GM19467 (cell line): ENCODE results near the gene HIC2.
"Not testable (repeated sequence)": the region's sequence is repeated elsewhere in the genome, so short reads cannot be mapped to it uniquely, and the experiment has no call there.

Experiments
- ATAC-seq: cut with Tn5 transposase; IDR thresholded peaks from one replicate; pipeline ENCODE4 v1.9.1; 2021; ENCODE audit warnings: mild to moderate bottlenecking, moderate library complexity; ENCODE audit not compliant: unreplicated experiment

The HIC2 gene

GRCh38 chr22:21434378-21435233 is 17.4 kb downstream of the HIC2 start:
- not testable (repeated sequence) for ATAC-seq

- ATAC-seq = not testable (repeated sequence)
These were observed 19.0 kb downstream of the HIC2 start for GRCh38 chr22:21435998-21436810.

DNA sequence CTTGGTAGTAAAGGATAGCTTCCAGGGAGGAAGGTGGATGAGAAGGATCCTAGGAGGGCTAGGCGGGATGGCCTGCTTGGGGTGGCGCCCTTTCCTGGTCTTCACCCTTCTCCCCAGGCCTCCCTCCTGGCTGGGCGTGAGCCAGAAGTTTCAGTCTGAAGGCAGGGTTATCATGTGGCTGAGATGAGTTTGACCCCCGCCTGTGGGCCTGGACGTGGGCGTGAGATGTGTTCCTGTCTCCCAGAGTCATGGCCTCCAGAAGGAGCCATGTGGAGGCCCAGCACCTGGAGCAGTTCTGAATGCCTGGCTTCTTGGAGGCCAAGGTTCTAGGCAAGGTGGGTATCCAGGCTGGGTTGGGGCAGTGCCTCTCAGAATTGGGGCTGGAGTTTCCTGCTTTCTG is 20.8 kb downstream of the HIC2 start:
- not testable (repeated sequence) for ATAC-seq

DNA sequence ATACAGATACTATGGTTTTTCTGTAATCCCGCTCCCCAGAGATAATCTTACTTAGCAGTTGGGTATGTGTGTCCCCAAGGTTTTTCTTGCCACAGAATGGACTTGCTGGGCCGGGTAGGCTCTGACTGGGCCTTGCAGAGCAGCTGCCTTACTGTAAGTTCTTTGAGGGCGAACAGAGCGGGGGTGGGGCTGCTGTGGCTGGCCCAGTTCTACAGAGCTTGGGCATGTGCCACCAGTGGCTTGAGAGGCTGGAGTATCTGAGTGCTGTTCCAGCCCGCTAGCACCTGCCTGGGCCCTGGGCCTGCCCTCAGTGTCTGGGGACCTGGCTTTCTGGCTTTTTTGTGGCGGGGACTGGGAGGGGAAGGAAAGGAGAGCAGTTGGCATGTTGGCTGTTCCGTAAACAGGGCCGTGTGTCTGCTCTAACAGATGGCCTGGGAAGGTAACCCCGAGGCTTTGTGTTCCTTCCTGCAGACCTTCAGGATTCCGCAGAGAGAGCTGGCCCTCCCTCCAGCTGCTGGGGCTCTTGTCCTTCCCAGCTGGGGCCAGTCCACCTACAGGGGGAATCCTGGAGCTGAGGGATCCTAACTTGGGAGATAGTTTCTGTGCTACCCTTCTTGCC is 23.0 kb downstream of the HIC2 start:
- not testable (repeated sequence) for ATAC-seq

DNA sequence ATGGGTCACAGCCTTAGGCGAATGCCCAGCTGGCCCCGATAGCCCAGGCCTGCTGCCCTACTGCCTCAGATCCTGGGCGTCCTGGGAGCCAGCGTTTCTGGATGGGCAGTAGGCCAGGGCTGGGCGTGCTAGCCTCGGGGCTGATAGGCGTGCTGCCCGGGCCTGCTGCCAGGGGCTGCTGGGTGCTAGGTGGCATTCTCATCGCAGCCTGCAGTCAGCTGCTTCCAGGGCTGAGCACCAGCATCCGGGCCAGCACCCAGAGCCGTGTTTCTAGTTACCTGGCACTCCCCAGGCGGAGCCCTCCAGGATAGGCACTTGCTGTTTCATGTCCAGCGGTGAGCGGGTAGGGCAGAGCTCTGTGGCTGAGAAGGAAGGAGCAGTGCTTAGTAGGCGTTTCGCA is 23.5 kb downstream of the HIC2 start:
- ATAC-seq = not testable (repeated sequence)

GRCh38 chr22:21441170-21441569 is 24.0 kb downstream of the HIC2 start:
- ATAC-seq = not testable (repeated sequence)

DNA sequence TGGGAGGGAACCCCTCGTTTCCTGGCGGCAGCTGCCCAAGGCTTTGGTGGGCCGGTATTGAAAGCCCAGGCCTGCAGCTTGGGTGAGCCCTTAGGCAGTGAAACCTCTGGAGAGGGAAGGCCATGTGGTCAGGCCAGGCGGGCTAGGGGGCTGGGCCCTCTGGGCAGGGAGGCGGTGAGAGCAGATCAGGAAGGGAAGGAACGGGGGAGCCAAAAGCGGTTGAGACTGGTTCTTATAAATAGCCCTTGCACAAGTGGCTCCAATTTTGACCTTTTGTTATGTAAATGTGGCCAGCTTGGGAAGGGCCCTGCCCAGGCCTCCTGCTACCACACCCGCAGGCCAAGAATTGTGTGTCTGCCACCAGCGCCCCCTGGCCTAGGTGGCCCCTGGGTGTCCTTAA is 25.0 kb downstream of the HIC2 start:
- not testable (repeated sequence) for ATAC-seq

- ATAC-seq = not testable (repeated sequence)
These were observed 25.5 kb downstream of the HIC2 start for GRCh38 chr22:21442646-21443045.

DNA sequence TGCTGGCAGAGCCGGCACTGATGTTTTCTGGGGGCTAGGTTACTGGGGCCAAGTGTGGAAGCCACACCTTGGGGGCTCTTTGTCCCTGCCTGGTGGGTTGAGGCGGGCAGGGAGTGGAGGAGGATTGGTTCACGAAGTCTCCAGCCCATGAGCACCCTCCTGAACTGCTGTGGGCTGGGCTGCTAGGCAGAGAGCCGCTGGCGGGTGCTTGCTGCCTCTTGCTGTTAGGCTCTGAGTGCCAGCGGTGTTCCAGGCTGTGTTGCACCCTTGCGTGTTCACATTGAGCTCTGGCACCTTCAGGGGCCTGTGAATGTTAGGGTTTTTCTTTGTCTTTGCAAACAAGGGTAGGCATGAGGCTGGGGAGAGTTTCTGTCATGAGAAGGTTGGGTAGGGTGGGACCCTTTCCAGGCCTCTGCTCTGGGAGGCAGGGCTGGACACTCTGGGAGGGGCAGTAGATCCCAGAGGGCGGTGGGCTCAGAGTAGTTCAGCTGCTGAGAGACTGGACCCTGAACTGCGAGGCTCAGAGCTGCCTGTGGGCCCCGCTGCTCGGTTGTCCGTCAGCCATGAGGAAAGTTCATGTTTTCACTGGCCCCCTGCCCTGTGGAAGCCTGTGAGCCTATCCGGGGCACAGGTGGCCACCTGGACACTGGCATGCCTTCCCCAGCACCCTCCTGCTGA is 26.0 kb downstream of the HIC2 start:
- no peak for ATAC-seq

- ATAC-seq = no peak
These were observed 26.7 kb downstream of the HIC2 start for GRCh38 chr22:21443735-21444421.

DNA sequence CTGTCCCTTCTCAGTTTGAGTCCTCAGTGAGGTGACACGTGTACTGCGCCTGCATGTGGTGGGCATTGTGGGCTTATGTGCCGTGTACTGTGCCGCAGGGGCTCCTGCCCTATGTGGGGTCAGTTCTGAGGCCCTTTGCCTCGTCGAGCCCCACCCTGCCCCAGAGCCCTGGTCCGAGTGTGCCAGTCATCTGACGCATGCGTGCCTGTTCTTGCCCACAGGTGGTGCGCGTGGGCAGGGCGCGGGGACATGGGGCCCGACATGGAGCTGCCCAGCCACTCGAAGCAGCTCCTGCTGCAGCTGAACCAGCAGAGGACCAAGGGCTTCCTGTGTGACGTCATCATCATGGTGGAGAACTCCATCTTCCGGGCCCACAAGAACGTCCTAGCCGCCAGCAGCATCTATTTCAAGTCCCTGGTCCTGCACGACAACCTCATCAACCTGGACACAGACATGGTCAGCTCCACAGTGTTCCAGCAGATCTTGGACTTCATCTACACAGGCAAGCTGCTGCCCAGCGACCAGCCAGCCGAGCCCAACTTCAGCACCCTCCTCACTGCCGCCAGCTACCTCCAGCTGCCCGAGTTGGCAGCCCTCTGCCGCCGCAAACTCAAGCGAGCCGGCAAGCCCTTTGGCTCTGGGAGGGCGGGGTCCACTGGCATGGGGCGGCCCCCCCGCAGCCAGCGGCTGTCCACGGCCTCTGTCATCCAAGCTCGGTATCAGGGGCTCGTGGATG is 27.7 kb downstream of the HIC2 start:
- no peak for ATAC-seq

DNA sequence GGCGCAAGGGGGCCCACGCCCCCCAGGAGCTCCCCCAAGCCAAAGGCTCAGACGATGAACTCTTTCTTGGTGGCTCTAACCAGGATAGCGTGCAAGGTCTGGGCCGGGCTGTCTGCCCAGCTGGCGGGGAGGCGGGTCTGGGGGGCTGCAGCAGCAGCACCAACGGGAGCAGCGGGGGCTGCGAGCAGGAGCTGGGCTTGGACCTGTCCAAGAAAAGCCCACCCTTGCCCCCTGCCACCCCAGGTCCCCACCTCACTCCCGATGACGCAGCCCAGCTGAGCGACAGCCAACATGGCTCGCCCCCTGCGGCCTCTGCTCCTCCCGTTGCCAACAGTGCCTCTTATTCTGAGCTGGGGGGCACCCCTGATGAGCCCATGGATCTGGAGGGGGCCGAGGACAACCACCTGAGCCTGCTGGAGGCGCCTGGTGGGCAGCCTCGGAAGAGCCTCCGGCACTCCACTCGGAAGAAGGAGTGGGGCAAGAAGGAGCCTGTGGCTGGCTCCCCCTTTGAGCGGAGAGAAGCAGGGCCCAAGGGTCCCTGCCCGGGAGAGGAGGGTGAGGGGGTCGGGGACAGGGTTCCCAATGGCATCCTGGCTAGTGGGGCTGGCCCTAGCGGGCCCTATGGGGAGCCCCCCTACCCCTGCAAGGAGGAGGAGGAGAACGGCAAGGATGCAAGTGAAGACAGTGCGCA is 28.4 kb downstream of the HIC2 start:
- no peak for ATAC-seq

GRCh38 chr22:21446128-21446826 is 29.1 kb downstream of the HIC2 start:
- ATAC-seq = no peak

DNA sequence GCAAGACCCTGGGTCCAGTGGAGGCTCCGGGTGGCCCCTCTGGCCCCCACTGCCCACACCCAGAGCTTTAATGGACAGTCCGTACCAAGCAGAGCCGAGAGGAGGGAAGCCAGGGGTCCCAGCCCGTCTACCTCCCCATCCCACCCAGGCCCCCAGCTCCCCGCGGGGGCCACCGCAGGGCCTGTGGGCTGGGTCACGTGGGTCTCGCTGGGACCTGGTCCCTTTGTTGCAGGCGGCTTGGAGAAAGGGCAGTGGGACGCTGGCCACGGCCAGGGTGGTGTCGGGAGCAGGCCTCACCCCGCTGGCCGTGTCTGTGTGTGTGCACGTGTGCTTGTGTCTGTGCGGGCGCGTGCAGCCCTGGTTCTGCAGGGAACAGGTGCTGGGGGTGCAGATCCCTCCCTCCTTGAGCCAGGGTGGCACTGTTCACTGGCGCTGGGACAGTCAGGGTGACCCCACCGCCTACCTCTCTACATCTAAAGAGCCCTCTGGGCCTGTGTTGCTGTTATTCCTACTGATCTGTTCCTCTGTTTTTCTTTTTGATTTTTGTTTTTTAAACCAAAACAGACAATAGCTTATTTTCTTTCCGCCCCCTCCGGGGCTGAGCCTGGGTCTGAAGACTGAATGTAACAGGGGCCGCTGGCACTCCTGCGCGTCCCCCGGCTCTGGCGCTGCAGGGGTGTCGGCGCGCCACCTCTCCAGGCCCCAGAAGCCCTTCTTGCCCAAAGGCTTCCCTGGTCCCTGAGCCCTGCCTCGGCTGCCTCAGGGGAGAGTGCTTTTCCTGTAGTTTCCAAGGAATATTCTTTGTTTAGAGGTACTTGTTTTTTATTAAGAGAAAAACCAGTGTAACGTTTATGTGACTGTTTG is 29.9 kb downstream of the HIC2 start:
- ATAC-seq = no peak

- ATAC-seq = no peak
These were observed 30.7 kb downstream of the HIC2 start for GRCh38 chr22:21447694-21448402.

DNA sequence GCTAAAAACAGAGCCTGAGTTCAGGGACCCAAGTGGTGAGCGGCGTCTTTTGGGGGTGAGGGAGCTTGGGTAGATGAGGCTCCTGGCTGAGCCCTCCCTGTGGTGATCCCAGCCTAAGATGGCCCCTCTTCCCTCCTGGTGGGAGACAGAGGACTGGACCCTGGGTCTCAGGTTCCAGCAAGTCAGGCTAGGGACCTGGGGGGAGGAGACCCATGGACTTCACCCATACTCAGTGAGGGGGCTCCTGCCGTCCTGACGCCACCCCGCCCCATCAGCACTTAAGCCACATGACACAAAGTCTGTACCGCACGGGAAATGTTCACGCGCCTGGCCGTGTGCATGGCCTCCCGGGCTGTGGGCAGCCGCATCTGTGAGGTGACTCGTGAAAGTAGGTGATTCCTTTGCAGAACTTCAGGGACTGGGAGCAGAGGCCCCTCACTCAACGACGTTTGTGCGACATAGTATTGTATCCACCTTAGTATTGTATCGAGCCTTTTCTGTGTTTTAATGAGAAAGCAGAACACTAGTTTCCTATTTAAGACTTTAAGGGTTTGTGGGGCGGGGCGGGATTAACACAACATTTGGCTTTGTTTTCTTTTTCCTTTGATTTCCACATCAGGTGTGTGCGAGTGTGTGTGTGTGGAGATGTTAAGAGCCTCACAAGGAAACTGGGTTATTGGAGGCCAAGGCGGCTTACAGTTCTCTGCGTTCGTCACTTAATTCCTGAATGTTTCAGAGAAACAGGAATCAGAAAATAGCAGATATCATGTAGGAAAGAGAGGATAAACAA is 31.7 kb downstream of the HIC2 start:
- no peak for ATAC-seq
